HPDE6-E6E7 (cell line): ENCODE results near the gene RALA.
"Not testable (repeated sequence)": the region's sequence is repeated elsewhere in the genome, so short reads cannot be mapped to it uniquely, and the experiment has no call there.

Experiments
- DNase-seq: peaks from one replicate; pipeline ENCODE4 v3.0.0; 2011; ENCODE audit warnings: missing footprints; ENCODE audit errors: extremely low spot score

The RALA gene

DNA sequence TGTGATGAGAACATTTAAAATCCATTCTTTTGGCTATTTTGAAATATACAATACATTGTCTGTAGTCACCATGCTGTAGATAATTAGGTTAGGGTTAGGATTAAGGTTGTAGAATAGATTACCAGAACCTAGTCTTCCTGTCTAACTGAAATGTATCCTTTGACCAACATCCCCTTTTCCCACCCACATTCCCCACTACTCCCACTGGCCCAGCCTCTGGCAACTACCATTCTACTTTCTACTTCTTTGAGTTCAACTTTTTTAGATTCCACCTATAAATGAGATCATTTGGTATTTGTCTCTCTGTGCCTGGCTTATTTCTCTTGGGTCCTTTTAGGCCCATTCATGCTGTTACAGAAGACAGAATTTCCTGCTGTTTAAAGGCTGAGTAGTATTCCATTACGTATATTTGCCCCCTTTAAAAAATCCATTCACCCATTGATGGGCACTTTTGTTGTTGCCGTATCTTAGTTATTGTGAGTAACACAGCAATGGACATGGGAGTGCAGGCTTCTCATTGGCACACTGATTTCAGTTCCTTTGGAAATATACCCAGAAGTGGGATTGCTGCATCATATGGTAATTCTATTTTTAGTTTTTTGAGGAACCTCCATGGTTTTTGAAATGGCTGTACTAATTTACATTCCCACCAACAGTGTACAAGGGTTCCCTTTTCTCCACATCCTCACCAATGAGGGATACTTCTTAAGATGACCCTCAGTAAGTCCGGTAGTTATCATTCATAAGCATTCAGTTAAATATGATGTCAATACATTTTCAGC, 104.0 kb downstream of the RALA start:
- no peak for DNase-seq

DNA sequence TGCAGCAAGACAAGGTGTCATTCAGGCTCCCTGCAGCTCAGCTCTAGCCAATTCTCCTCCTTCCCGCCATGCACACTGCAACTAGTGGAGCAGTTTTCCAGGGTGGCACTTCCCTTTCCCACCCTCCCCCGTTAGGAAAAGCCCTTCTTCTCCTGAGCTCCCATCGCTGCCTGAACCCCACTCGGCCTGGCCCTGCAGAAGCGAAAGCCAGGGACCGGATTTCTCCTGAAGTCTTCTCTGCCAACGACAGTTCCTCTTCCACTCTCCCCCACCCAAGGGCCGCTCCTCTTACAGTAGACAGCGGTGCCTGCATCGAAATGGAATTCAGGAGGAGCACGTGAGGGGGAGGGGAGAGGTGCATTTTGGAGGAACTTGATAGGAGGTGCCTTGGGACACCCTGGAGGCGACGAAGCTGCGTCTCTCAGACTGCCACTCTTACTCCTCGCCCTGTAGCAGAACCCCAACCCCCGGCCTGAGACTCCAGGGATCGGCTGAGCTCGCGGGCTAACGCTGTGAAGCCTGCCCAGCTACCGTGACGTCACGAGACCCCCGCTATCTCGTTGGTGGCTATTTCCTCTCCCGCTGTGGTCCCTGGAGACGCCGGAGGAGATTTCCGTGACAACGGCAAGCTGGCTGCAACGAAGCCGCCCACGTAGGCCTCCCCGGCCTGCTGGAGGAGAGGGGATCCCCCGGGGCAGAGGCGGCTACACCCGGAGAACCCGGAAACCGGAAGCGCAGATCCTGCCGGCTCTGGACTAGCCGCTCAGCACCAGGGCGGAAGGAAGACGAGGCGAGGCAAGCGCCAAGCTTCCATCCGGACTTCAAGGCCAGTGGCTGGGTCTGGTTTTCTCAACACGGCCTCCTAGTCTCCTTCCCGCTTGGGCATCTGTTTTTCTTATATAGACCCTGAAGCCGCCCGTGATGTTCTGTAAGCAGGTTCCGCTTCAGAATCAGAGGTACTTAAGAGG, 109.7 kb downstream of the RALA start:
- peak; percentile 95 for DNase-seq

DNA sequence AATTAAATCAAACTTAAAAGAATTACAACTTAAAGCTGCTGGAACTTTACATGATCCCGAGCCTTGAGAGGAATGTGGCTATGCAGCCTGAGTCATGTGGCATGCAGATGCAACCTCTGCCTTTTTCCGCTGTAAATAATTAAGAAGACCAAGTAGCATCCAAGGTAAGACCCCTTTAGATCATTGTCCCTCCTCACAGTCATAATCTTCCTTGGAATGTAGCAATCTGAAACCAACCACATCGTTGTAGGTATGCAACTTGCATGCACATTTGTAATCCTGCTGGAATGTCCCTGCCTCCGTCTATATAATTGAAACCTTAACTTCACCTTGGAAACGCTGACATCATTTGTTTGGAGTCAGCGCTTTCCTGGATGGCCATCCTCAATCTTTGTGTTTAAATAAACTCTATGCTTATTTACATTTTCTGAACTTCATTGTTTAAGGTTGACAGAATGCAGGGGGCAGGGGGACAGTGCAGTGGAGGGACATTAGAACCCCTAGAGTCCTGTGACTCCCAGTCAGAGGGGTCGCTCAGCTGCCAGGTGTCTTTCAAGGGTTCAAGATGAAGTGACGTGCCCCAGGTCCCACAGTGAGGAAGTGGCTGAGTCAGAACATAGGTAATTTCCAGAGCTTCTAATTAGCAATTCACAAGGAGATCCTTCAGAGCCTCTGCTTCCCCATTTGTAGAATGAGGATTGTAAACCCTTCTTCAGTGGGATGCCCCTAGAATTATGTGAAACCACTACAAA, 110.7 kb downstream of the RALA start:
- peak; percentile 40 for DNase-seq

DNA sequence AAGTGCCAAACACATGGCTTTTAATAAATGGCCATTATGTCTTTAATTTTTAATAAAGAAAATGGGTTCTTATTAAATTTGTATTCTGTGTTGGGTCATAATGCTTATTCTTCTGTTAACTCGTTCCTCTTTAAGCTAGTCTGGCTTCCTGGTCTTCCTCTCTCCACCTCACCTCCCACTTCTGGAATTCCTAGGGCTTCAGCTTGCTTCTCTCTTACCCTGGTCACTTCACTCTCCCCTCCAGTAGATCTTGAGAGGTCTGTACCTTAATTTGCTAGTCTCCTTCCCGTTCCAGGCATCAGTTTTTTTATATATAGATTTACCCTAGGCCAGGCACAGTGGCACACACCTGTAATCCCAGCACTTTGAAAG, 111.2 kb downstream of the RALA start:
- DNase-seq, result no peak

DNA sequence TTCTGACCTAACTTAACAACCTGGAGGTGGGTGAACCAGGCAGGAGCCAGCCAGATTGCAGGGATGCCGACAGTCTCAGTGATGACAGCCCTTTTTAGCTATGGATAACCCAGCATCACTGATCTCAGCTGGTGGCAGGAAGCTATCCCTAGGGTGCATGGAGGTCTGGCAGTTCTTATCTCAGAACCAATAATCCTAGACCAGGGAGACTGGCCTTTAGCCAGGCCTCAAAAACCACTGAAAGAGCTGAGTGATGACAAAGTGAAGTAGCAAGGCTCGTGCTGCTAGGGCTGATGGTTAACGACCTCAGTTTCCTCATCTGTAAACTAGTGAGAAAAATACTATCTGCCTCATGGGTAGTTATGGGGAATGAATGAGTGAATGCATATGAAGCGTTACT, 112.5 kb downstream of the RALA start:
- DNase-seq, result no peak

DNA sequence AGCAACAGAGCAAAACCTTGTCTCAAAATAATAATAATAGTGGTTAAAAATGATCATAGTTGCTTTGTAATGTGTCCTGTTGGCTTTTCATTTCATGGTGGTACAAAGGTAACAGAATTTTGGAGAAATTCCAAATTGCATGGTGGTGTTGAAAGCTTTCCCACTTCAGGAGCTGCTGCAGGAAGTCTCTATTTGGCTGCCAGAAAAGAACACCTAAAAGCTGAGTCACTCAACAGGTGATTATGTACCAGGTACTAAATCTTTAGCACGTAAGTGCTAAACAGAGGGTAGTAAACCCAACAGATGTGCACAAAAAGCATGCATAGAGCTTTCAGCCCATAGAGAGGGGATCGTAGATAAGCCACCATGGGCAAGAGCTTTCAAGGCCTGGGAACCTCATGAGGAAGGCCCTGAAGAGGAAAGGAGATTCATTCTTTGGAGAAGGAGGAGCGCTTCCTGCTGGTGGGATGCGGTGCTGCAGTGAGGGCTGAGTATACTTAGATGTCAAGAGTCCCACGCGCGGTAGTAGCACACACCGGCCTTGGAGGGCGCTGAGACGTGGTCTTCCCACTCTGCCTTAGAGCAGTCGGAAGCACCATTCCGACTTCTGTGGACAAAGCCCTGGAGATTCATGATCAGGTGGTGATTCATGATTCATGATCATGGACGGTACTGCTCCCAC, 118.7 kb downstream of the RALA start:
- DNase-seq, result no peak

DNA sequence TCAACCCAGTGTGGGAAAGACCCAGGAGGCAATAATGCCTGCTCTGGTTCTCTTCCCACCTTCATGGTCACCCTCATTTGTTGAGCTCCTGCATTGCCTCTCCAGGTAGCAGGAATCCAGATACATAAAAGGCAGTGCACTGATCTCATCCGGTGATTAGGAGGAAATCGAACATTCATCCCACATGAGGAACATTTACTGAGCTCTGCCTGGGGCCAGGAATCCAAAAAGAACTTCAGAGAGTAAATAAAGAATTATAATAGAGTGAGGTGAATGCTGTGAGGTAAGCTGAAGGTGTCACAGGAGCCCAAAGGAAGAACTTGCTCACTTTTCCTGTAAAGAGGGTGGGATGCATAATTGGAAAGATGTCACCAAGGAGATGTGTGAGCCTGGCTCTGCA, 121.2 kb downstream of the RALA start:
- no peak for DNase-seq

DNA sequence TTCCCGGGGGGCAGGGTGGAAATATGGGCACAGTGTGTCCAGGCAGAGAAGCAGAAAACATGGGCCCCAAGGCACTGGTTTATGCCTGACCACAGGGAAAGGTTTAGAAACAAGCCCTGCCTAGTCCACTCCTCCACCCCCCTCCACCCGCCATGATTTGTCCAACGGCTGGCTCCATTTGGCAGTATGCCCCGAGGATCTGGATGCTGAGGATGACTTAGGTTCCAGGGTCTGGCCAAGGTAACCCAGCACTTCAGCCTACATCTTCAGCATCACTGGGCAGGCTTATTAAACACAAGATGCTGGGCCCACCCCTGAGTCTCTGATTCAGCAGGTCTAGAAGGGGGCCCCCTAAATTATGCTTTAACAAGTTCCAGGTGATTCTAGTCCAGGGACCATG, 121.9 kb downstream of the RALA start:
- no peak for DNase-seq

DNA sequence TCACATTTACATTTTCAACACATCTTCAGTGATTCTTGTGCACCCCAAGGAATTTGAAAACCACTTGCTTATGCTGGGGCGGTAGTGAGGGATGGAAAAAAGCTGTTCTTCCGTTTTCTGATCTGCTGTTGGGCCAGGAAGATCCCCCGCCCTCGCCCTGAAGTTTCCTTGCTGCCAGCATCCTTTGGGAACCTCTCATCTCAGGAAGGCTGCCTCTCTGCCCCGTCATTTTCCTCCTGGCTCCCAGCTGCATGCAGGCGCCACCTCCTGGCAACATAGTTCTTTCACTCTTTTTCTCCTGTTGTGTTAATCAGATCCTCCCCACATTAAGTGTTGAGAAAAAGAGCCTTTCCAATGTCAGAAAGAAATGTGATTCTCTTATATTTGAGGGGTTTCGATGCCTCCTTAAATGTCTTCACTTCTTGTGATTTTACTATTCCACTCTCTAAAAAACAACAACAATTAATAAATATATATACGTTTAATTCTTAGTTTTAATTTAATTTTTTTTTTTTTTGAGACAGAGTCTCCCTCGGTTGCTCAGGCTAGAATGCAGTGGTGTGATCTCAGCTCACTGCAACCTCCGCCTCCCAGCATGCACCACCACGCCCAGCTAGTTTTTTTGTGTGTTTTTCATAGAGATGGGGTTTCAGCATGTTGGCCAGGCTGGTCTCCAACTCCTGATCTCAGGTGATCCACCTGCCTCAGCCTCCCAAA, 122.9 kb downstream of the RALA start:
- DNase-seq, result peak; percentile 79

DNA sequence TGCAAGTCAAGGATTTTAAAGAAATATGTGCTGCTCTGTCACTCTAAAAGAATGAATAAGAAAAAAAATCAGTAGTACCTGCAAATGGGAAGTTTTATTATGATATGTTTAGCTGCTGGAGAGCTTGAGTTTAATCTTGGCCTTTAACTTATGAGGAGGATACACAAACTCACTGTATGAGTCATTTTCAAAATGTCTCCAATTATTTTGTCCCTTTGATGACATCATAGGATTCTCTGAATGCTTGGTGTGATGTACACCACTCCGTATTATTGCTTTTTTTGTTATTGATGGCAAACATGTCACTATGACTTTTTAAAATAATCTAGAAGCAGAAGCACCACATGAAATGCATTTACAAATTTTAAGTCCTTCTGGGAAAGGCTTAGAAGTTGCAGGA, 125.8 kb downstream of the RALA start:
- DNase-seq, result no peak

DNA sequence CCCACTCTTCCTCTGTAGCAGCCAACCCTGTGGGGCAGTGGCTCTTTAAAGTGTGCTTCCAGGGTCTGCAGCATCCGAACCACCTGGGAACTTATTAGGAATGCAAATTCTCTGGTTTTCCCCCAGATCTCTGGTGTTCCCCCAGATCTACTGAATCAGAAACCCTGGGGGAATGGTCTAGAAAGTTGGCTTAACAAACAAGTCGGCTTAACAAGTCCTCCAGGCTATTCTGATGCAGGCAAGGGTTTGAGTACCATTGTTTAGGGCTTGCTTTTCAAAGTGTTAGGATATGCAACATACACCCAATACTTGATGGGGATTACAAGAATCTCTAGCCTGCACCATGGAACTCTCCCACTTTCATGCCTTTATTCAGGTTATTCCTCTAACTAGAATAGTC, 126.3 kb downstream of the RALA start:
- DNase-seq, result no peak

DNA sequence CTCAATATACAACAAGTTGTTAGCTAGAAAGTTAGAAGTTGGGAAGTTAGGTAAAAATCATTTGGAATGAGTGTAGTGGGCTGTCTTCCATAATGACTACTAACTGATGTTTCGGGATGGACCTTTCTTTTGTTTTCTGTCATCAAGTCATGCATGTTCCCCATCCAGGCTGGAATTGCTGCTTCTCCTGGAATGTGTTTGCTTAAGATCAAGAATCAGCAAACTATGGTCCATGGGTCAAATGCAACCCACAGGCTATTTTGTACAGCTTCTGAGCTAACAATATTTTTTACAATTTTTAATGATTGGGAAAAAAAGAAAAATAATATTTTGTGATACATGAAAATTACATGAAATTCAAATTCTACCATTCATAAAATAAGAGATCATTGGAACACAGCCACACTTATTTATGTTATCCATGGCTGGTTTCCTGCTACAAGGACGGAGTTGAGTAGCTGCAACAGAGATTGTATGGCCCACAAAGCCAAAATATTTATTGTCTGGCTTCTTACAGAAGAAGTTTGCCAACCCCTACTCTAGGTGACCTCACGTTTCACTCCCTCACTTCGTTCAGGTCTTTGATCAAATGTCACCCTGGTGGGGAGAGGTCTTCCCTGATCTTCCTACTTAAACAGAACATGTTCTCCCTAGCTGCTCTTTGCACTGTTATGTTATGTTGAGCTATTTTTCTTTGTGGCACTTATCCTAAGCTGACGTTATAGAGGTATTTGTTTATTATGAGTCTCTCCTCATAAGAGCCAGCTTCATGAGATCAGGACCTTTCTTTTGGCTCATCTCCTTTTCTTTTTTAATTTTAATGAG, 127.1 kb downstream of the RALA start:
- DNase-seq, result no peak

DNA sequence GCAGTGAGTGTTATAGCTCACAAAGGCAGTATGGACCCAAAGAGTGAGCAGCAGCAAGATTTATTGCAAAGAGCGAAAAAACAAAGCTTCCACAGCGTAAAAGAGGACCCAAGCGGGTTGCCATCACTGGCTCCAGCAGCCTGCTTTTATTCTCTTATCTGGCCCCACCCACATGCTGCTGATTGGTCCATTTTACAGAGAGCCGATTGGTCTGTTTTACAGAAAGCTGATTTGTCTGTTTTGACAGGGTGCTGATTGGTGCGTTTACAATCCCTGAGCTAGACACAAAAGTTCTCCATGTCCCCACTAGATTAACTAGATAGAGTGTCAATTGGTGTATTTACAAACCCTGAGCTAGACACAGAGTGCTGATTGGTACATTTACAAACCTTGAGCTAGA, 129.9 kb downstream of the RALA start:
- DNase-seq, result not testable (repeated sequence)

DNA sequence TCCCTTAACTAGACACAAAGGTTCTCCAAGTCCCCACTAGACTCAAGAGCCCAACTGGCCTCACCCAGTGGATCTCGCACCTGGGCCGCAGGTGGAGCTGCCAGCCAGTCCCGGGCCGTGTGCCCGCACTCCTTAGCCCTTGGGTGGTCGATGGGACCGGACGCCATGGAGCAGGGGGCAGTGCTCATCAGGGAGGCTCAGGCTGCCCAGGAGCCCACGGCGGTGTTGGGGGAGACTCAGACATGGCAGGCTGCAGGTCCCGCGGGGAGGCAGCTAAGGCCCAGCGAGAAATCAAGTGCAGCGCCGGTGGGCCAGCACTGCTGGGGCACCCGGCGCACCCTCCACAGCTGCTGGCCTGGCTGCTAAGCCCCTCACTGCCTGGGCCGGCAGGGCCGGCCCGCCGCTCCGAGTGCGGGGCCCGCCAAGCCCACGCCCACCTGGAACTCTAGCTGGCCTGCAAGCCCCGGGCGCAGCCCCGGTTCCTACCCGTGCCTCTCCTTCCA, 130.5 kb downstream of the RALA start:
- no peak for DNase-seq

DNA sequence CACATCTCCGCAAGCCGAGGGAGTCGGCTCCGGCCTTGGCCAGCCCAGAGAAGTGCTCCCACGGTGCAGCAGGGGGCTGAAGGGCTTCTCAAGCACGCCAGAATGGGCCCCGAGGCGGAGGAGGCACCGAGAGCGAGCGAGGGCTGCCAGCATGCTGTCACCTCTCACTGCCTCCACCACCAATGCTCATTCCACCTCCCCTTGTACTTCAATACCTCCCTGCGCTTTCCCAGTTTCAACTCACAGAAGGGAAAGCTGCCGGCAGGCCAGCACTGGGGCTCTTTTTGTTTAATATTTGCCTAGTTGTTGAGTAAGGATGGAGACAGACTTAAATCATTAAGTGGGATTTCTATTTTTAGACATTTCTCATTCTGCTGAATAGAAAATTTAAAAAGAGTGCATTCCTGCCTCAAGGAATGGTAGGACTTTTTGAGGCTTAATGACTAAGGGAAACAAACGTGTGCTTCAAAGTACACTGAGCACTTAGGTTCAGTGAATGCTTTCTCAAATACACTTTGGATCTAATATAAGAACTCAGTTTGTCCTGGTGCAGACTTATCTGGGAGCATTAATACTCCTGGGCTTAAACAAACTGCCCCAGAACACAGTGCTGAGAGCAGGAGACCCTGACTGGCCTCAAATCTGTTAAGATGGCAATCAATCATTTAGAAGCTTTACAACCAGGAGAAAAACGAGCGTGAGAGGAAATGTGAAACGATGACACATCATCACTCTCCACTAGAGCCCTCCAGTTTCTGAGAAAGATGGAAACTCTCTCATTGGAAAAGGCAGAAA, 131.2 kb downstream of the RALA start:
- DNase-seq, result no peak

DNA sequence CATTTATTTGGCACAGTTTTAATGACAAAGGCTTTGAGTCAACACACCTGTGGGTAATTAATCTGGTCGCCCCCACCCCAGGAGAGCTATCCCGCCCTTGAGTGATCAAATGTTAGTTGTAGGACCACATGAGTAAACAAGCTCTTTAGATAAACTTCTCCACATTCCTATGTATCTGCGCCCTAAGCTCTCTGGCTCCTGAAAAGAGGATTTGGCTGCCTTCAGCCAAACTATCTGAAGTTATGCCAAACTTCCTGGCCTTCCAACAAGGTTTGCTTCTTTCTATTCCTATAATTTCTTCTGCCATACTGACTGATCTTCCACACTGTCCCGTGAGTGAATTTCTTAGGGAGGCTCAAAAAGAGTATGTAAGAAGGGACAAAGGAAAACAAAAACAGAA, 134.2 kb downstream of the RALA start:
- no peak for DNase-seq
